NCI-H345 treated with DMSO at 0.1 percent for 48 hours (cell line): ENCODE data around the gene CDH23.

Source experiments
- DNase-seq: peaks from one replicate; lab custom pipeline; 2025; ENCODE audit not compliant: unreplicated experiment; lab: John Stamatoyannopoulos, UW

CDH23 gene

GRCh38 chr10:71368643-71369042 lies 28.1 kb upstream of the CDH23 start:
- no peak for DNase-seq

GRCh38 chr10:71369602-71370001 lies 27.1 kb upstream of the CDH23 start:
- DNase-seq, result no peak

GRCh38 chr10:71370031-71370430 lies 26.7 kb upstream of the CDH23 start:
- no peak for DNase-seq

GRCh38 chr10:71371750-71372166 lies 25.0 kb upstream of the CDH23 start:
- no peak for DNase-seq

- DNase-seq, result no peak
Observed at GRCh38 chr10:71372882-71373495, 23.7 kb upstream of the CDH23 start.

GRCh38 chr10:71374481-71375233 lies 22.1 kb upstream of the CDH23 start:
- DNase-seq, result no peak

- DNase-seq, result no peak
Observed at GRCh38 chr10:71375952-71376351, 20.8 kb upstream of the CDH23 start.

GRCh38 chr10:71378336-71379117 lies 18.2 kb upstream of the CDH23 start:
- no peak for DNase-seq

GRCh38 chr10:71379118-71379766 lies 17.5 kb upstream of the CDH23 start:
- no peak for DNase-seq

- no peak for DNase-seq
Observed at GRCh38 chr10:71380841-71381240, 15.9 kb upstream of the CDH23 start.

GRCh38 chr10:71381611-71382010 lies 15.1 kb upstream of the CDH23 start:
- no peak for DNase-seq

GRCh38 chr10:71382028-71382427 lies 14.7 kb upstream of the CDH23 start:
- no peak for DNase-seq

- no peak for DNase-seq
Observed at GRCh38 chr10:71382757-71383156, 14.0 kb upstream of the CDH23 start.

GRCh38 chr10:71383972-71384687 lies 12.6 kb upstream of the CDH23 start:
- no peak for DNase-seq

GRCh38 chr10:71388171-71388570 lies 8.5 kb upstream of the CDH23 start:
- no peak for DNase-seq

GRCh38 chr10:71388583-71389310 lies 8.0 kb upstream of the CDH23 start:
- no peak for DNase-seq

GRCh38 chr10:71389768-71390460 lies 6.8 kb upstream of the CDH23 start:
- DNase-seq, result no peak

- DNase-seq, result no peak
Observed at GRCh38 chr10:71390461-71390835, 6.3 kb upstream of the CDH23 start.

- no peak for DNase-seq
Observed at GRCh38 chr10:71390921-71391690, 5.6 kb upstream of the CDH23 start.
